Trophoblast cell (in vitro differentiated cells and primary cell): ENCODE data around the gene SMARCA1.

ENCODE experiments used
- DNase-seq, 2 donors: peaks; one replicate each; pipeline ENCODE4 v3.0.0-alpha.2; 2016
- H2AFZ ChIP-seq: 2 replicates; pipeline ENCODE4 v1.6.1; 2013; ENCODE audit warnings: low read length, moderate library complexity, mild to moderate bottlenecking; ENCODE audit not compliant: insufficient read depth, poor library complexity
- H2AK5ac ChIP-seq: 2 replicates; pipeline ENCODE4 v1.6.1; 2013; ENCODE audit warnings: mild to moderate bottlenecking, low read length
- H2BK120ac ChIP-seq: 2 replicates; pipeline ENCODE4 v1.6.1; 2013; ENCODE audit warnings: low read length, mild to moderate bottlenecking, moderate library complexity; ENCODE audit not compliant: insufficient read depth, poor library complexity
- H2BK12ac ChIP-seq: 2 replicates; pipeline ENCODE4 v1.6.1; 2013; ENCODE audit warnings: mild to moderate bottlenecking, low read length, moderate library complexity
- H2BK5ac ChIP-seq: 2 replicates; pipeline ENCODE4 v1.6.1; 2013; ENCODE audit warnings: low read length, low read depth, moderate library complexity, mild to moderate bottlenecking; ENCODE audit not compliant: poor library complexity
- H3K14ac ChIP-seq: 2 replicates; pipeline ENCODE4 v1.6.1; 2013; ENCODE audit warnings: mild to moderate bottlenecking, low read length
- H3K18ac ChIP-seq: 2 replicates; pipeline ENCODE4 v1.6.1; 2013; ENCODE audit warnings: mild to moderate bottlenecking, low read length
- H3K23ac ChIP-seq: 2 replicates; pipeline ENCODE4 v1.6.1; 2013; ENCODE audit warnings: low read length
- H3K27ac ChIP-seq: 2 replicates; pipeline ENCODE4 v1.5.1; 2013; ENCODE audit warnings: low read depth, mild to moderate bottlenecking, inconsistent platforms, low read length, moderate library complexity
- H3K27me3 ChIP-seq: 2 replicates; pipeline ENCODE4 v1.6.1; 2013; ENCODE audit warnings: inconsistent platforms, mild to moderate bottlenecking, low read length, moderate library complexity; ENCODE audit not compliant: insufficient read depth
- H3K36me3 ChIP-seq, 2 experiments: 1 replicate in 1 of 2; 2 replicates in 1 of 2; pipeline ENCODE4 v1.6.1; 2013; ENCODE audit warnings: low read length in 2 of 2, mild to moderate bottlenecking in 2 of 2, moderate library complexity in 1 of 2; ENCODE audit not compliant: insufficient read depth in 2 of 2, control insufficient read depth in 1 of 2
- H3K4ac ChIP-seq: 2 replicates; pipeline ENCODE4 v1.6.1; 2013; ENCODE audit warnings: low read depth, mild to moderate bottlenecking, low read length, moderate library complexity
- H3K4me1 ChIP-seq, 2 experiments: 1 replicate in 1 of 2; 2 replicates in 1 of 2; pipeline ENCODE4 v1.6.1; 2013; ENCODE audit warnings: low read length in 2 of 2, mild to moderate bottlenecking in 2 of 2, moderate library complexity in 1 of 2; ENCODE audit not compliant: insufficient read depth in 2 of 2, control insufficient read depth in 1 of 2
- H3K4me2 ChIP-seq: 2 replicates; pipeline ENCODE4 v1.6.1; 2013; ENCODE audit warnings: inconsistent platforms, mild to moderate bottlenecking, low read length, moderate library complexity
- H3K4me3 ChIP-seq: 2 replicates; pipeline ENCODE4 v1.5.1; 2013; ENCODE audit warnings: mild to moderate bottlenecking, low read depth, low read length, inconsistent platforms
- H3K79me1 ChIP-seq: one replicate; pipeline ENCODE4 v1.6.1; 2013; ENCODE audit warnings: low read length
- H3K79me2 ChIP-seq: 2 replicates; pipeline ENCODE4 v1.6.1; 2013; ENCODE audit warnings: low read length, mild to moderate bottlenecking; ENCODE audit not compliant: control insufficient read depth, insufficient read depth, poor library complexity
- H3K9ac ChIP-seq: 2 replicates; pipeline ENCODE4 v1.6.1; 2013; ENCODE audit warnings: mild to moderate bottlenecking, low read length
- H3K9me3 ChIP-seq: 2 replicates; pipeline ENCODE4 v1.6.1; 2013; ENCODE audit warnings: low read depth, mild to moderate bottlenecking, control low read depth, inconsistent platforms, low read length; ENCODE audit not compliant: insufficient read depth
- H4K12ac ChIP-seq: 2 replicates; pipeline ENCODE4 v1.6.1; 2013; ENCODE audit warnings: low read depth, mild to moderate bottlenecking, low read length, moderate library complexity
- H4K8ac ChIP-seq: 2 replicates; pipeline ENCODE4 v1.6.1; 2013; ENCODE audit warnings: low read depth, mild to moderate bottlenecking, low read length, moderate library complexity
- H4K91ac ChIP-seq: one replicate; pipeline ENCODE4 v1.6.1; 2013; ENCODE audit warnings: low read depth, mild to moderate bottlenecking, low read length, moderate library complexity
- WGBS: extraction: QIAGEN DNeasy Blood & Tissue Kit; methylation state at CpG from one replicate; pipeline ENCODE4 v1.1.7; 2013; ENCODE audit warnings: missing lambda C conversion rate; ENCODE audit not compliant: insufficient read length, insufficient coverage; ENCODE audit errors: extremely low coverage; 5-methylcytosine and 5-hydroxymethylcytosine counted together

SMARCA1 gene

DNA sequence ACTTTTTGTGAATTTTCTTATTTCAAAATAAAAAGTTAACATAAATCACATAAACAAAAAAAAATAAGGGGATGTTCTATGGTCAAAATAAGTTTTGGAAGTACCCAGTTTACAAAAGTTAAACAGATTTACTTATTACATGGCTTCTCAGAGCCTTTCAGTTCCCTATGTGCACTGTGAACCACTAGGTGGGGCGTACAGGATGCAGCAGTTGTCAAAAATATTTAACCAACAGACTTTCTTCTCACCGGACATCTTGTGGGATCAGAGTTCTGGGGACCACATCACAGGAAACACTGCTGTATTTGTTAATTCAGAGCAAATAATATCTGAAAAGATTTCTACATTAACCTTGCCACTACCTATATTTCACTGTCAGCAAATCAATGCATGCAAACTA is 74.1 kb downstream of the SMARCA1 start:
- Histone ChIP-seq H3K79me2 (no peaks in the 10 kb centered on the region), H3K9me3 (no peaks in the 10 kb centered on the region), H3K4ac (no peak overlapping the region), H3K18ac (no peak overlapping the region), H2BK12ac (no peak overlapping the region), H3K4me1 (no peaks in the 10 kb centered on the region), H4K8ac (no peak overlapping the region), H3K36me3 (peaks cover 0 to 4% of the 10 kb centered on the region in 2 experiments), H3K4me3 (no peak overlapping the region), H4K12ac (no peak overlapping the region), H3K9ac (no peak overlapping the region), H2AK5ac (no peak overlapping the region), H3K23ac (no peak overlapping the region), H3K79me1 (no peaks in the 10 kb centered on the region), H3K27ac (no peak overlapping the region), H3K27me3 (no peaks in the 10 kb centered on the region), H2BK120ac (no peak overlapping the region), H3K14ac (no peak overlapping the region), H3K4me2 (no peak overlapping the region), H4K91ac (no peak overlapping the region), H2AFZ (no peak overlapping the region), H2BK5ac (no peak overlapping the region)
- no peak for DNase-seq
- WGBS: no CpG with 5 or more reads among the region's 2 CpGs

DNA sequence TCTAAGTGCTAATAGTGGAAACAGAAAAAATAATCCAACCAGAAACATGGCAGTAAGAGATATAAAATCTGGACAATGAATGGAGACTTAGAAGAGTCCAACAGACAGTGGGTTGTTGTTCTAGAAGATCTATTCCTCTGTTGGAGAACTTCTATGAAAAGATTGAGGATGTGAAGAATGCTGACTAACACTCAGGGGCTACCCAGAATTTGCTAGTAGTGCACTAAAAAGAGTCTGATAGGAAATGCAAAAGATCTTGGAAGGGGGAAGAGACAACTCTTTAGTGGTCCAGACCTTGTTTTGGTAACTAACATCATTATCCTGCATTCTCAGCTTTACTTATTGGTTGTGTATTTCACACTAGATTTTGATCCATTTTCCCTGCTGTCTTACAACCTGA is 77.9 kb downstream of the SMARCA1 start:
- H2AK5ac ChIP-seq: no peak overlapping the region
- H3K14ac ChIP-seq: no peak overlapping the region
- no peak overlapping the region for H3K4me2 ChIP-seq
- no peak for DNase-seq
- no peak overlapping the region for H3K27ac ChIP-seq
- no peak overlapping the region for H2BK12ac ChIP-seq
- no peak overlapping the region for H3K9ac ChIP-seq
- H3K18ac ChIP-seq: no peak overlapping the region
- no peak overlapping the region for H4K12ac ChIP-seq
- no peak overlapping the region for H3K4ac ChIP-seq
- H4K91ac ChIP-seq: no peak overlapping the region
- H3K9me3 ChIP-seq: no peaks in the 10 kb centered on the region
- H3K79me2 ChIP-seq: no peaks in the 10 kb centered on the region
- H3K4me3 ChIP-seq: no peak overlapping the region
- no peak overlapping the region for H4K8ac ChIP-seq
- no peak overlapping the region for H2BK5ac ChIP-seq
- no peaks in the 10 kb centered on the region for H3K79me1 ChIP-seq
- H2BK120ac ChIP-seq: no peak overlapping the region
- H3K4me1 ChIP-seq: no peaks in the 10 kb centered on the region
- H3K27me3 ChIP-seq: no peaks in the 10 kb centered on the region
- no peak overlapping the region for H2AFZ ChIP-seq
- H3K23ac ChIP-seq: no peak overlapping the region
- peaks cover 0 to 4% of the 10 kb centered on the region in 2 experiments for H3K36me3 ChIP-seq

DNA sequence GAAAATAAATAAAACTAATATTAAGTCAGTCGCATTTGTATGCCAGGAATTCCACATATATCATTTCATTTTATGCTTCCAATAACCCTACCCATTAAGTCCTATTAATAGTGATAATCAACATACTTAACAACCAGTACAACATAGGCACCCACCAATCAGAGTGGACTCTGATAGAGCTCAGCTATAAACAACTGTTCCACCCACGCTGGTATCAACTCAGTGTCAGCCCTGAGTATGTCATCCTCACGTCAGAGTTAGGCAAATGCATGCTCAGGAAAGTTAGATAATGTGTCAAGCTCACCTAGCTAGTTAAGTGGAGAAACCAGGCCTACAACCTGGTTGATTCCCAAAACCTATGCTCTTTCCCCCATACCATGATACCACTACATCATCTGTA is 89.3 kb downstream of the SMARCA1 start:
- no peak overlapping the region for H2BK5ac ChIP-seq
- H3K4ac ChIP-seq: no peak overlapping the region
- H2AFZ ChIP-seq: no peak overlapping the region
- H3K4me1 ChIP-seq: no peaks in the 10 kb centered on the region
- no peak overlapping the region for H3K23ac ChIP-seq
- no peak overlapping the region for H2BK12ac ChIP-seq
- no peak overlapping the region for H3K27ac ChIP-seq
- no peaks in the 10 kb centered on the region for H3K9me3 ChIP-seq
- H2AK5ac ChIP-seq: no peak overlapping the region
- H4K8ac ChIP-seq: no peak overlapping the region
- H3K18ac ChIP-seq: no peak overlapping the region
- no CpG with 5 or more reads among the region's 3 CpGs for WGBS
- H3K9ac ChIP-seq: no peak overlapping the region
- no peaks in the 10 kb centered on the region for H3K27me3 ChIP-seq
- no peak overlapping the region for H3K14ac ChIP-seq
- no peaks in the 10 kb centered on the region for H3K79me1 ChIP-seq
- H3K36me3 ChIP-seq: peaks cover 0 to 2% of the 10 kb centered on the region in 2 experiments
- H3K4me3 ChIP-seq: no peak overlapping the region
- H3K79me2 ChIP-seq: no peaks in the 10 kb centered on the region
- H4K91ac ChIP-seq: no peak overlapping the region
- no peak overlapping the region for H3K4me2 ChIP-seq
- DNase-seq: peak in 1 of 2 donors; percentile 5
- no peak overlapping the region for H4K12ac ChIP-seq
- H2BK120ac ChIP-seq: no peak overlapping the region

DNA sequence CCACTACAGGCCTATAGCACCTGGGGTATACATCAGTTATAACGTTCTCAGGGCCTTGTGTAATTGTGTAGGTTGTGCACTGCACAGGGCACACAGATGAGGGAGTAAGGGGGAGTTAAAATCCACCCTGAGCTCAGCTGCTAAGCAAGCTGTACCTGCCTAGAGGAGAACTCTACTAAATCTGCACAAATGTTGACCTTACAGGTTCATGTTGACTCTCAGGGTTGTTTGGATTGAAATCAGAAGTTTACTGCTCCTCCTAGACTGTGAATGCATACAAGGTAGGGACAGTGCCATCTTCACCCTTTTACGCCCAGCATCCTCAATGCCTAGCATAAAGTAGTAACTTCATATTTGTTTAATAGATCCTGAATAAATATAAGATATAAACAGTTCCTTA is 89.8 kb downstream of the SMARCA1 start:
- Histone ChIP-seq H2AFZ (no peak overlapping the region), H3K4me1 (no peaks in the 10 kb centered on the region), H3K4me3 (no peak overlapping the region), H2BK120ac (no peak overlapping the region), H2BK5ac (no peak overlapping the region), H2BK12ac (no peak overlapping the region), H3K14ac (no peak overlapping the region), H4K91ac (no peak overlapping the region), H3K27me3 (no peaks in the 10 kb centered on the region), H3K18ac (no peak overlapping the region), H4K12ac (no peak overlapping the region), H3K9ac (no peak overlapping the region), H4K8ac (no peak overlapping the region), H3K27ac (no peak overlapping the region), H3K36me3 (peaks cover 0 to 2% of the 10 kb centered on the region in 2 experiments), H3K4ac (no peak overlapping the region), H3K23ac (no peak overlapping the region), H2AK5ac (no peak overlapping the region), H3K79me1 (no peaks in the 10 kb centered on the region), H3K4me2 (no peak overlapping the region), H3K79me2 (no peaks in the 10 kb centered on the region), H3K9me3 (no peaks in the 10 kb centered on the region)
- no CpG with 5 or more reads among the region's 2 CpGs for WGBS
- DNase-seq: no peak
